Thyroid gland (tissue), 4 donors: ENCODE results near the gene PRKCE. TPM values are rescaled to one million over a fixed set of nuclear protein-coding genes. Genes with fewer than 3 reads are reported as not detected.

Experiments
- DNase-seq, 2 donors: peaks; one replicate each; pipeline ENCODE4 v3.0.0-alpha.2; 2019
- H3K27ac ChIP-seq, 3 donors: fragments of 200-600 bp; sonication (generic); 1 replicate in 2 of 3; 2 replicates in 1 of 3; pipeline ENCODE4 v1.5.1; 2016 to 2019; ENCODE audit warnings: mild to moderate bottlenecking in 1 of 3, moderate library complexity in 1 of 3
- H3K27me3 ChIP-seq: fragments of 200-600 bp; sonication (generic); one replicate; pipeline ENCODE4 v1.5.1; 2019
- H3K36me3 ChIP-seq, 2 donors: fragments of 200-600 bp; sonication (generic); one replicate each; pipeline ENCODE4 v1.5.1; 2016 to 2019
- H3K4me1 ChIP-seq, 2 donors: fragments of 200-600 bp; sonication (generic); one replicate each; pipeline ENCODE4 v1.5.1; 2017 to 2019
- H3K4me3 ChIP-seq, 3 donors: fragments of 200-600 bp; sonication (generic); replicated peaks in 1 of 3; 1 replicate in 2 of 3; 2 replicates in 1 of 3; pipeline ENCODE4 v1.5.1; 2016; ENCODE audit warnings: mild to moderate bottlenecking in 1 of 3
- H3K9me3 ChIP-seq: fragments of 200-600 bp; sonication (generic); one replicate; pipeline ENCODE4 v1.5.1; 2017
- POLR2A ChIP-seq, 2 donors: fragments of 450-650 bp; IDR thresholded peaks; one replicate each; pipeline ENCODE4 v1.6.1; 2017; ENCODE audit warnings: antibody characterized with exemption in 2 of 2, mild to moderate bottlenecking in 2 of 2, moderate library complexity in 1 of 2
- whole genome bisulfite sequencing, 2 donors: methylation state at CpG; one replicate each; pipeline ENCODE4 v1.1.5; 2017; 5-methylcytosine and 5-hydroxymethylcytosine counted together
- intact Hi-C: fragments of 100-400 bp; cut with DNase I; formaldehyde crosslinking; loops from one replicate; pipeline ENCODE4 v1.15.1; 2023
- total RNA-seq, 4 donors: library from RNA; depleted of rRNA; stranded (reverse); fragments of >200 nt; gene quantifications; one replicate each; pipeline ENCODE4 v1.2.3, GENCODE V29; 2016
- TF ChIP-seq, protein P1 (sequence below), 6 experiments: fragments of 200-600 bp in 3 of 6; fragments of 450-650 bp in 3 of 6; sonication (generic) in 3 of 6; IDR thresholded peaks; one replicate each; pipeline ENCODE4 v1.5.1; 2016 to 2019; ENCODE audit warnings: antibody characterized with exemption in 6 of 6, mild to moderate bottlenecking in 2 of 6, inconsistent platforms in 1 of 6, moderate library complexity in 1 of 6

Gene PRKCE
- total RNA-seq, 4 donors from 2014 or later: 8.4 to 35.3 (median 15.2) TPM

DNA sequence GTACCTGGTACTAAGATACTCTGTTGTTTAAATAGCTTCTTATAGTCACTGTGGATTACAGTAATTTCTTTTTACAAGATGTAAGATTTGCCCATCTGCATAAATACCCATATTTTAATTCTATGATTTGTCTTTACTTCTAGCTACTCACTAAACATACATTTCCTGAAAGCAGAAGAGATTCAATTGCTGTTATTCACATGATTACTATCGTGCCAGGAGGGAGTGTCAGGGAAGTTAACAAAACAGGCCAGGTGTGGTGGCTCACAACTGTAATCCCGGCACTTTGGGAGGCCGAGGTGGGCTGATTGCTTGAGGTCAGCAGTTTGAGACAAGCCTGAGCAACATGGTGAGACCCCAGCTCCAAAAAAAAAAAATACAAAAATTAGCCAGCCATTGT, 33.8 kb downstream of the PRKCE start:
- no peak overlapping the region for H3K27ac ChIP-seq
- intact Hi-C loops: no loop called here
- peaks cover 14 to 19% of the 10 kb centered on the region in 2 donors for H3K4me1 ChIP-seq
- DNase-seq: no peak
- H3K36me3 ChIP-seq: no peaks in the 10 kb centered on the region
- no peaks in the 10 kb centered on the region for H3K9me3 ChIP-seq
- no peaks in the 10 kb centered on the region for H3K27me3 ChIP-seq
- no peak overlapping the region for H3K4me3 ChIP-seq
- no peak for TF ChIP-seq POLR2A (IDR thresholded peaks at IDR 0.05)
- TF ChIP-seq, protein P1, sequence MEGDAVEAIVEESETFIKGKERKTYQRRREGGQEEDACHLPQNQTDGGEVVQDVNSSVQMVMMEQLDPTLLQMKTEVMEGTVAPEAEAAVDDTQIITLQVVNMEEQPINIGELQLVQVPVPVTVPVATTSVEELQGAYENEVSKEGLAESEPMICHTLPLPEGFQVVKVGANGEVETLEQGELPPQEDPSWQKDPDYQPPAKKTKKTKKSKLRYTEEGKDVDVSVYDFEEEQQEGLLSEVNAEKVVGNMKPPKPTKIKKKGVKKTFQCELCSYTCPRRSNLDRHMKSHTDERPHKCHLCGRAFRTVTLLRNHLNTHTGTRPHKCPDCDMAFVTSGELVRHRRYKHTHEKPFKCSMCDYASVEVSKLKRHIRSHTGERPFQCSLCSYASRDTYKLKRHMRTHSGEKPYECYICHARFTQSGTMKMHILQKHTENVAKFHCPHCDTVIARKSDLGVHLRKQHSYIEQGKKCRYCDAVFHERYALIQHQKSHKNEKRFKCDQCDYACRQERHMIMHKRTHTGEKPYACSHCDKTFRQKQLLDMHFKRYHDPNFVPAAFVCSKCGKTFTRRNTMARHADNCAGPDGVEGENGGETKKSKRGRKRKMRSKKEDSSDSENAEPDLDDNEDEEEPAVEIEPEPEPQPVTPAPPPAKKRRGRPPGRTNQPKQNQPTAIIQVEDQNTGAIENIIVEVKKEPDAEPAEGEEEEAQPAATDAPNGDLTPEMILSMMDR (IDR thresholded peaks at IDR 0.05): no peak
- WGBS, 2 donors: 74 to 77% methylated on average over 3 of the region's 3 CpGs

DNA sequence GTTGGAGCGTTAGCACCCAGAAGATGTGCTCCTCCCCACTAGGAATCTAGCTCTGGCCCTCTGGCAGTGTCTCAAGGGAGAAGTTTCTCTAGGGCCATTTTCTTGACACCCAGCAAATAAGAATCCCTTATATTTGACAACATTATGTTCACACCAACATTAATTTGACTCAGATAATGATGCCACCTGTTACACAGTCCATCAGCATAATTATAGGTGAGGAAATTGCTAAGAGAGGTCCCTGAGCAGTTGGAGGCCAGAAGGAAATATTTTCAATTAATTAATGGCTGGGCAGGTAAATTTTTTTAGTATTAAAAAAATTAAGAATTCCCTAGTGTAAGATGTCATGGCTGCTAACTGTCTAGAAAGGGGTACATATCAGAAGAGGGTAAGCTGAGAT, 36.5 kb downstream of the PRKCE start:
- Histone ChIP-seq H3K27me3 (no peaks in the 10 kb centered on the region), H3K9me3 (no peaks in the 10 kb centered on the region), H3K4me3 (no peak overlapping the region), H3K27ac (no peak overlapping the region), H3K4me1 (peaks cover 14 to 19% of the 10 kb centered on the region in 2 donors), H3K36me3 (no peaks in the 10 kb centered on the region)
- DNase-seq: no peak
- intact Hi-C loops: no loop called here
- 100% methylated on average over 1 of the region's 1 CpG for WGBS, 2 donors
- no peak for TF ChIP-seq POLR2A (IDR thresholded peaks at IDR 0.05)
- TF ChIP-seq, protein P1 (IDR thresholded peaks at IDR 0.05): no peak

DNA sequence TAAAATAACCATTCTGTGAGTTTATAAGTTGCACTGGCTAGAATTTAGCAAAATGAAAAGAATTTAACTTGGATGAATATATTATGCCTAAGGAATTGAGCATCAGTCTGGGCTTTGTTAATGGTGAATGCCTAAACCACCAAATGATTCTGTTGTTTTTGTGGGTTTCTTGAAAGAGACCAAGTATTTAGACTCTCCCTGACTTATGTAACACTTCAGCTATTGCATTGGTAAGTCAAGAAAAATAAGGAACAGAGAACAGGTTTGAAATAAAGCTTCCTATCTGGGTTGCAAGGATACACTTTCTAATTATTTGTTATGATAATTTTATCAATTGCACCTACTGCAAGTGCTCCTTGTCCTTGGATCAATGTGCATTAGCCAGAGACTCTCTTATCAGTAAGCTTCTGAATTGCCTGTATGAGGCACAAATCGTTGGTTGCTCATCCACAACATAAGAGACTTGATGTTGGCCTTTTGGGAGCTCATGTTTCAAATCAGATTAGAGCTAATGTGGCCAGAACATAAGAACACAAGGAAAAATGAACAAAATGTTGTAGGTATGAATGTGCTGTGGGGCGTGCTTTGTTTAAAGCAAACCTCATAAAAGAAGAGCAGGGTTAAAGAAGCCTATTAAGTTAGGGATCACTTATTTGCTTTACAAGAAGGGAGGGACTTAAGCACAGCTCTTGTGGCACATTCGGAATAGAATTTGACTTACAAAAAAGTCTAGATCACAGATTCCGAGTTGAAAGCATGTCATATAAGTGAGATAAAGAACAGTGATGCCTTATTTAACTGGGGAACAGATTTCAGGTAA, 37.2 kb downstream of the PRKCE start:
- intact Hi-C loops: no loop called here
- Histone ChIP-seq H3K27me3 (no peaks in the 10 kb centered on the region), H3K9me3 (no peaks in the 10 kb centered on the region), H3K4me3 (no peak overlapping the region), H3K36me3 (no peaks in the 10 kb centered on the region), H3K4me1 (peaks cover 14 to 19% of the 10 kb centered on the region in 2 donors), H3K27ac (no peak overlapping the region)
- 75 to 76% methylated on average over 4 of the region's 4 CpGs for WGBS, 2 donors
- no peak for DNase-seq
- TF ChIP-seq POLR2A (IDR thresholded peaks at IDR 0.05): no peak
- TF ChIP-seq, protein P1 (IDR thresholded peaks at IDR 0.05): no peak

- no peak for TF ChIP-seq POLR2A (IDR thresholded peaks at IDR 0.05)
- TF ChIP-seq, protein P1 (IDR thresholded peaks at IDR 0.05): no peak
- H3K36me3 ChIP-seq: no peaks in the 10 kb centered on the region
- no peak for DNase-seq
- H3K9me3 ChIP-seq: no peaks in the 10 kb centered on the region
- H3K4me1 ChIP-seq: peaks cover 4 to 10% of the 10 kb centered on the region in 2 donors
- no peak overlapping the region for H3K4me3 ChIP-seq
- H3K27me3 ChIP-seq: no peaks in the 10 kb centered on the region
- 69 to 81% methylated on average over 2 of the region's 2 CpGs for WGBS, 2 donors
- intact Hi-C loops: no loop called here
- H3K27ac ChIP-seq: no peak overlapping the region
These were observed 38.8 kb downstream of the PRKCE start for GRCh38 chr2:45690231-45690630.
